Fibroblast of upper back skin (primary cell): ENCODE measurements around the gene GPR15.

Experiments used
- DNase-seq: peaks from one replicate; pipeline ENCODE4 v3.0.0-alpha.2; 2013

GPR15 gene

GRCh38 chr3:98531622-98532274 lies at the start of gene GPR15:
Gene GPR15, plus strand, starts transcription at chr3:98531978. Its CDS starts 56 bp downstream, at chr3:98532034.
- no peak for DNase-seq

DNA sequence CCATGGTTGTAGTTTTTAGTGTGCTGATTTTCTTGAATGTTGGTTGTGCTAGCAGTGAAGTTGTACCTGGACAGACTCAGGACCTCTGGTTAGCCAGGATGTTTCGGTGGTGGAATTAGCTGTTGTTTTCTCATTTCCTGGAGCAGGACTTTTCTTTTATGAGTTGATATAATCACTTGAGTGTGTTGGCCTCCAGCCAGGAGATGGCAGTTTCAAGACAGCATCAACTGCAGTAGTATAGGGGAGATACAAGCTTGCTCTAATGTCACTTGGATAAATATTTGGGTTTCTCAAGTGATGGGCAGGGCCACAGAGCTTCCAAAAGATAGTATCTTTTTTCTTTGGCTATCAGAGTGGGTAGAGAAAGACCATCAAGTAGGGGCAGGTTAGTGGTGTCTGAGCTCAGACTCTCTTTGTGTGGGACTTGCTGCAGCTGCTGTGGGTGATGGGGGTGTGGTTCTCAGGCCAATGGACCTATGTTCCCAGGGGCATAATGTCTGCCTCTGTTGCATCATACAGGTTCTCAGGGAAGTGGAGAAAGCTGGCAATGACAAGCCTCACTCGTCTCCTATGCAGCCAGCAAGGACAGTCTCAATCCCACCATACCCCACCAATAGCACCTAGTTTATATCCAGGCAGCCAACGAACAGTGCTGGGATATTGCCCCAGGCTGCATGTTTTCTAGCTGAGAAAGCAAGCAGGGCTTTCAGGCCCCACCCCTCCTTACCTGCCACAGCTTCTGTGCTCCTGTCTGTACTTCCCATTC lies 48.9 kb upstream of the GPR15 start:
- DNase-seq: no peak

DNA sequence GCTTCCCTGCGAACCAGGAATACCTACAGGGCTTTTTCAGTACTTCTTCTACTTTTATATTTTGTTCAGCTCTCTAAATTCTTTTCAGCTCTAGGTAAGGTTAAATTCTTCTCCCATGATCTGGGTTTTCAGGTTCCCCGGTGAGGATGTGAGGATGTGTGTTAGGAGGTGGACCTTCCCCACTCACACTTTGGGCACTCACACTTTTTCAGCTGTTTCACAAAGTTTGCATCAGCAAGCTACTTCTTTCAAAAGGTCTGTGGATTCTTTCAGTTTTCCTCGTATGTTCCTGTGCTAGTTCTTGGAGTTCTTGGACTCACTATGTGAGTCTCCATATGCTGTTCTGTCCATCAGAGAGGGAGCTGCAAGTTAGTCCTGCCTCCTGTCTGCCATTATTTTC lies 48.2 kb upstream of the GPR15 start:
- no peak for DNase-seq

DNA sequence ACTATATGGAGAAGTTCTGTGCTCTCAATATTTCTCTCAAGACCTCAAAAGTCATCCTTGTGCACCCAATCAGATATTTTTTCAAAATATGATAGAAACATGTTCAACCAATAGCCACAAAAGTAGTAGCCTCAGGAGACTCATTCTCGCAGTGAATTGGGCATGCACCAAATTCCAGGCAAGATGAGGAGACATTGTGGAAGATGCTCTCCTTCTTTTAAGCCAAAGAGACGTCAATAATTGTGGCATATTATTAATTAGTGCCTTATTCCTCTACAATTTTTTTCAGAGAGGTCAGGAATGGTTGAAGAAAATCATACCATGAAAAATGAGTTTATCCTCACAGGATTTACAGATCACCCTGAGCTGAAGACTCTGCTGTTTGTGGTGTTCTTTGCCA lies 34.4 kb upstream of the GPR15 start, which contains the start of gene OR5K2:
OR5K2 (plus strand) TSS at position 301 of the 400 bp plus-strand sequence; CDS start at position 301, 0 bp downstream.
- no peak for DNase-seq

DNA sequence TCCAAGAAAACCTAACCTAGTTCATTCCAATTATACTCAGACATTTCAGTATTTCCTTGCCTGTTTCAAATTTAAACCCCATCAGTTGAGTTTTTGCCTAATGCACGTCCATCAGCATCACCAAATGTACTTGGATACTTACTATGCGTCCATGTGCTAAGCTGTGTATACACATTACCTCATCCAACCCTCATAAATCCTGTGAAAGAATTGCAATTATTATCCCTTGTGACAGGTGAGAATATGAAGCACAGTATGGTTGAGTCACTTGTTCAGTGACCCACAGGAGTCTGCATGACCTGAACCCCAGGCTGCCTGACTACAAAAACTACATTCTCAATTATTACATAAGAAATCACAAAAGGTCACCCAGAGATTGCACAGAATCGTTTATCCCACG lies 31.8 kb upstream of the GPR15 start:
- no peak for DNase-seq

DNA sequence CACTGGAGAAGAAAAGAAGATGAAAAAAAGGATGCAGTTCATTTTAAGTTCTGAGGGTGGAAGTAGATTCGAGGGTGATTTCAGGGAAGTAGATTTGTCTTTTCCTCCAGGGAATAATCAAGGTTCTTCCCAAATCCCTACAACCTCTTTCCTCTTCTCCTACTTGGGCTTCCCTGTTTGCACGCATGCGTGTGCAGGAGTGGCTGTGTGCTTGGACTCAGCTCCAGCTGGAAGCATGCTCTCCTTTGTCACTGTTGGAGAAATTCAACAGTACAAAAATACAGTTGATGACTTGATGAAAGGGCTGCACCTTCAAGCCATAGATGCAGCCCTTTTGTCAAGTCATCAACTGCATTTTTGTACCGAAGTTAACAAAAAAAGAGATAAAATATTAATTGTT lies 30.5 kb upstream of the GPR15 start:
- DNase-seq: no peak

- DNase-seq: no peak
These were observed 29.8 kb upstream of the GPR15 start for GRCh38 chr3:98501863-98502576.

GRCh38 chr3:98504539-98504938 lies 27.2 kb upstream of the GPR15 start:
- peak; percentile 7 for DNase-seq

DNA sequence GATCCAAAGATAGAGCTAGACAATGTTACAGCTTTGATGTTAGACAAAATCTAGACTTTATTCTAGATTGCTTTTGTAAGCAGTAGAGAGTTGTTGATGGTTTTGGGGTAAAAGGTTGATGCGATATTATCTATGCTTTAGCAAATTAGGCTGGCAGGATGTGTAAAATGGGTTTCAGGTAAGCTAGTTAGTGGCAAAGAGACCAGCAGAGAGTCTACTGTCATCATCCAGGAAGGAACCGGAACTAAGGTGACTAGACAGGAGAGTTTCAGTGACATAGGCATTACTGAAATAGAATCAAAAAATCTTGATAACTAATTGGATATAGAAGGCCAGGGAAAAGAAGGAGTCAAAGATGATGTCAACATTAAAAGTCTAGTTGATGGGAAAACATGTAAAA lies 23.2 kb upstream of the GPR15 start:
- no peak for DNase-seq

DNA sequence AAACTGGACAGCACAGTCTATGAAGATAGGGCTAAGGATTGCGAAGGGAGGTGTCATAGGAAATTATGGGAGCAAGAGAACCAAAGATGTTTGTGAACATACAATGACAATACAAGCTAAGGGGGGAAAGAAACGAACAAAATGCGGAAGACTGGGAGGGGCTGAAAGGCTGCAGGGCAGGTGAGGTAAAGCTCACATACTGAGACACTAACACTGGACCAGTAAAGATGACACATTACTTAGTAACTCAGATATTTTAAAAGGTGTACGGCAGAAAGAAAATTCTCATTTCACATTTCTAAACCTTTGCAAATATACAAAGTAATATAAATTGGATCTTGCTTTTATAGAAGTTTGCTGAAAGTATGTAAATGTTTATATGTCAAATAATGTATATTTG lies 19.2 kb upstream of the GPR15 start:
- no peak for DNase-seq

DNA sequence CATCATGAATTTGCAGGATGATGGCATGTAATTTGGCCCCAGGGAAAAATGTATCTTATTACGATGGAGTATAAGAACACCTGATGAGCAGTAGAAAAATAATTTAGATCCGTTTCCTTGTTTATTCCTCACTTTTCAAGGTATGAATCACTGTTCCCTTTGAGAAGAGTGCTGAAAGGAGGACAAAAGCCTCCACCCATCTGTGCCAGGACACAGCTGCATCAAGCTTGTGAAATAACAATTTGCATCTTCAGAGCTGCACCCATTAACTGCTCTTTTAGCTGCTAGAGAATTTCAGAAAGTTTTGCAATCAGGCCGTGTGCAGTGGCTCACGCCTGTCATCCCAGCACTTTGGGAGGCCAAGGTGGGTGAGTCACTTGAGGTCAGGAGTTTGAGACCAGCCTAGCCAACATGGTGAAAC lies 18.7 kb upstream of the GPR15 start:
- DNase-seq: peak; percentile 8

DNA sequence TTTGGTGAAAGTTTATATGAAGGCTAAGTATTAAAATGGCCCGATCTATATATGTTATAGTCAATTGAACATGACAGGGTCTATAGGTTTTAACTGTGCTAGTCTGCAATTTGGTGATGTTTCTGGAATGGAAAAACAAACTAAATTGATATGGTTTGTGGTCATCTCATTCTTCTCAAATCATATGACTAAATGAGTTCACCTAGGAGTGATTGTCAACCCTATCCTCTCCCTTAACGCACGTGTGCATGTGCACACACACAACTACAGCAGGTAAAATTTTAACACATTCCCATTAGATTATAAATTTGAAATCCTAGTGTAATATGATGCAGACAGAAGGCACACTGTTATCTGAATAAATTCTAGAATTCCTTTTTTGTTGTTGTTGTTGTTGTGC lies 18.0 kb upstream of the GPR15 start:
- DNase-seq: no peak

DNA sequence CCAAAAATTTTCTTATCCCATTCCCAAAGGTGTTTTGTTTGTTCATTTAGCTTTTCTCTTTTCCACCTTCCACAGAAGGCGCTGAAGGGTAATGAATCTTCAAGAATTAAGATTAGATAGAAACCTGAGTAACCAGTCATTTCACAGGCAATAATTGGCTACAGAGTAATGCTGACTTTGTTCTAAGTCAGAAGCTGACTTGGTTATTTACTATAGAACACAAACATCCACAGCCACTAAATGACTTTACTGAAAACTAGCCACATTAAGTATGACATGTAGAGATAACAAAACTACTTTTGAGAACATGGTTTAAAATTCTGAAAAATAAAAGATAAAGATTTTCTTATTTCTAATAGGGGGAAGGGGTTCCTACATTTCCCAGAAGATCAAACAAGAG lies 16.8 kb upstream of the GPR15 start:
- DNase-seq: no peak

- DNase-seq: no peak
These were observed 13.0 kb upstream of the GPR15 start for GRCh38 chr3:98518816-98519215.

DNA sequence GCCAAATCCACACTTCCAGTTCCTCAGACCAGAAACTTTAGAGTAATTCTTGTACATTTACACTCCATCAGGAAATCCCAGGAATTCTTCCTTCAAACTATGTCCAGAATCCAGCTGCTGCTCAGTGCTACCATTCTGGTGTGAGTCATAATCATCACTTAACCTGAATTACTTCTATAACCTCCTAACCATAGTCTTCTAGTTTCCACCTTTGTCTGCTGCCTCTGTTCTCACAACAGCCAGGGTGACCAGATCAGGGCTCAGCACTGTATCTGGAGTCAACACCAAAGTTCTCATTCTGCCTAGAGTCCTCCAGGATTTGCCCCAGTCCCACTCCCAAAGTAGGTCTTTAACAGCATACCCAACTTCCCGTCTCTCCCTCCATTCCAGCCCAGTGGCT lies 12.4 kb upstream of the GPR15 start:
- DNase-seq: peak; percentile 39

- DNase-seq: peak; percentile 53
These were observed 9.8 kb upstream of the GPR15 start for GRCh38 chr3:98521897-98522543.

DNA sequence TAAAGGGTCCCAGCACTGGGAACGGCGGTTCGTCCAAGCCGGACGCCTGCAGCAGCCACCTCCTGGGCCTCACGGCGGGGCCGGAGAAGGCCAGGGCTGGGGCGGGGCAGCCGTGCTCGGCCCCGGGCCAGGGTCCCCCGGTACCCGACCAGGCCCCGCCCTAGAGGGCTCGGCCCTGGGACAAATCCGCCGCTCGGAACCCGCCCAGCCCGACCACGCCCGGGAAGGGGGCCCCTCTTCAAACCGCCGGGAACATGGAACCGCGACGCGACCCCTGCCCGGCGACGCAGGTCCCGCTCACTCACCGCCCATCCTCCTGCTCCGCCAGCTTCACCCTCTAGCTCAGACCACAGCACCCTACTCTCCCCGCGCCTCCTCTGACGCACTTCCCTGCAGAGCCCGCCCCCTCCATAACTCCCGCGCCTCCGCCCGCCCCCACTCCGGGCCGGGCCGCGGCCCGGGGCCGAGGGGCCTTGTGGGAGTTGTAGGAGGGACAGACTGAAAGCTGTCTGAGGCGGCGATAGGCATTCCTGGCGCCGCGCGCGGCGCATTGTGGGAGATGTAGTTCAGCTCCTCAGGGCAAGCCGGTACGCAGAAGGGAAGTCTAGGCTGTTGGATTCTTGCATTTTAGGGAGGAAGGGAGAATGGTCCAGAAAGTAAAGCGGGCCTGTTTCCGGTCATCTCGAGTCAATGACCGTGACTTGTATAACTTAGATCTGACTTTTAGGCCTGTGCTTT lies 9.1 kb upstream of the GPR15 start, which contains the start of gene CLDND1:
CLDND1 (minus strand) TSS at position 359 of the 738 bp plus-strand sequence. CDS start 1,478 bp downstream, outside the sequence.
- peak; percentile 97 for DNase-seq

DNA sequence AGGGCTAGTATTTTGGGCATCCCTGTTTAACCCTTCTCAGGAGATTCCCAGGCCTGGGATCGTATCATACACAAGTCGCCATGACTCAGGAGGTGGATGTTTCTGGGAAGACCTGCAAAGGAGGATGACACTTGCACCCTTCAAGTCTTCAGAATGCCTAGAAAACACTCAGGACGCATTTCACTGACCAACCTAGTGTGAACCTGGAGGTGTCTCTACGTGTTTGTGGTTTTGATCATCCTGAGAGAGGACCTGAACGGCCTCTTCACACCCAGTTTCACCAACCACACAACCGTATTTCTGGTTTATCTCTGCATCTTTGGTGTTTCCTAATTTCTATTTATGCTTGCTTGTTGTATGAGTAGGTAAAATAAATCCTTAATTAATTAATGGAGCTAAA lies 6.3 kb upstream of the GPR15 start:
- no peak for DNase-seq

DNA sequence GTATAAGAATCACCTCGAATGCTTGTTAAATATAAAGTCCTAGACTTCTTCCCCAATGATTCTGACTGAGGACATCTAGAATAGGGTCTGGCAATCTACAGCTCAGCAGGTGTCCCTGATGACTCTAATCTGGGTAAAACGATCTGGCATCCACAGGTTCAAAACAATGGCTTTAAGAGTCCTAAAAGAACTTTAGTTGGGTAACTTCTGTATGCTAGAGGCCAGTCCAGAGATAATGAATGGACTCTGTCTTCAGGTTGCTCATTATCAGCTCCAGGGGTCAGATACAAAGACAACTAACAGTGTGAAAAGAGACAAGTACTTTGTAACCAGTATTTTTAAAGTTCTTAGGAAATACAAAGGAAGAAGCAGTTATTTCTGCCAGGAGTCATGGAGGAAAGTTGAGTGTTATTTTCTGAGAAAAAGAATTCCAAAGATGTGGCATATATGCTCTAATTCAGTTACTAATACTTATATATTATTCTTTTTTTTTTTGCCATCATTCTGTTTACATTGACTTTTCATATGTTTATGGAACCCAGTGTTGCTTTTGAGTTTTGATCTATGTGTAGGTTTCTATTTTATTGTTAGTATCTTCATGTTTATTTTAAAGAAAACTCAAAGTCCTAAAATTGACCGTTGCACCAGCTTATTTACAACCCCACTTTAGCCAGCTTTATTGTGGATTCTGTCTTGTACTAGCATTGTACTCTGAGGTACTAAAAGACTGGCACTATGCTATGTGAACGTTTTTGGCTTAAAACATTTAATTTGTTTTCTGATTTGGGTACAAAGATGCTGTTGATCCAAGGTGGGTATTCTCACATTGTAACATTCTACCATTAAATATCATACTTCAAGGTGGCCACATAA lies 3.1 kb upstream of the GPR15 start:
- no peak for DNase-seq

GRCh38 chr3:98529856-98530459 lies 1.8 kb upstream of the GPR15 start:
- no peak for DNase-seq

DNA sequence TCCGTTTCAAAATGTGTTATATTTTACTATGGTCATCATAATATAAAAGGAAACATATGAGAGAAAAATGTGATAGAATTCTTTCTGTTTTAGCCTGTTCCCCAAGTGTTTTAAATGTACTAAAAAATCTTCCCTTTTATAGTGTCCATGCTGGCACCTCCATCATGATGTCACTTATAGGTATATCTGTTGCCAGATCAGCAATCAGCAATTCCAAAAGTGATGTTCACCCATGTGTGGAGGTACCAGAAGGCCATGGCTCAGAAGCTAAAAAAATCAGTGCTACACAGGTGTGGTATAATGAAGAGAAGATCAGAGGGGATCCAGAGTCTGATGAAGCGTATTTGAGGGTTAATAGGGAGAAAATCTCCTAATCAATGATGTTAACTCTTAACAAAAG lies 1.1 kb upstream of the GPR15 start:
- no peak for DNase-seq
